HG02885 (cell line): ENCODE results near the gene EMX2.

ENCODE experiments used
- ATAC-seq: cut with Tn5 transposase; IDR thresholded peaks from one replicate; pipeline ENCODE4 v1.9.1; 2021; ENCODE audit warnings: mild to moderate bottlenecking; ENCODE audit not compliant: unreplicated experiment, poor library complexity

Gene EMX2

DNA sequence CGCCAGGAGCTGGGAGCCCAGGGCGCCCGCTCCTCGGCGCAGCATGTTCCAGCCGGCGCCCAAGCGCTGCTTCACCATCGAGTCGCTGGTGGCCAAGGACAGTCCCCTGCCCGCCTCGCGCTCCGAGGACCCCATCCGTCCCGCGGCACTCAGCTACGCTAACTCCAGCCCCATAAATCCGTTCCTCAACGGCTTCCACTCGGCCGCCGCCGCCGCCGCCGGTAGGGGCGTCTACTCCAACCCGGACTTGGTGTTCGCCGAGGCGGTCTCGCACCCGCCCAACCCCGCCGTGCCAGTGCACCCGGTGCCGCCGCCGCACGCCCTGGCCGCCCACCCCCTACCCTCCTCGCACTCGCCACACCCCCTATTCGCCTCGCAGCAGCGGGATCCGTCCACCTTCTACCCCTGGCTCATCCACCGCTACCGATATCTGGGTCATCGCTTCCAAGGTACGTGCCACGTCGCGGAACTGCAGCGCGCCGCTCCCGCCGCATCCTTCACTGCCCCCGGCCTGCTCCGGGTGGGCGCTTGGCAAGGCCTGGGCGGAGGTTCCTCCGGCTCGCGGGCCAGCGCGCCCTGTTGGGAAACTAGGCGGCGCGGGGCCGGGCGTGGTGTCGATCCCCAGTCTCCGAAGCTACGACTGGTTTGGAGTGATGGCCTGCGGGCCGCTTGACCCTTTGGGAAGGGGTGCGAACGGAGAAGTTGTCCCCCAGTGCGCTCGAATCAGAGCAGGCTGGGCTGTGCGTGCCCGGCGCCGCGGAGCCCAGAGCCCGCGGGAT is 868 bp downstream of the EMX2 start:
- ATAC-seq: no peak

DNA sequence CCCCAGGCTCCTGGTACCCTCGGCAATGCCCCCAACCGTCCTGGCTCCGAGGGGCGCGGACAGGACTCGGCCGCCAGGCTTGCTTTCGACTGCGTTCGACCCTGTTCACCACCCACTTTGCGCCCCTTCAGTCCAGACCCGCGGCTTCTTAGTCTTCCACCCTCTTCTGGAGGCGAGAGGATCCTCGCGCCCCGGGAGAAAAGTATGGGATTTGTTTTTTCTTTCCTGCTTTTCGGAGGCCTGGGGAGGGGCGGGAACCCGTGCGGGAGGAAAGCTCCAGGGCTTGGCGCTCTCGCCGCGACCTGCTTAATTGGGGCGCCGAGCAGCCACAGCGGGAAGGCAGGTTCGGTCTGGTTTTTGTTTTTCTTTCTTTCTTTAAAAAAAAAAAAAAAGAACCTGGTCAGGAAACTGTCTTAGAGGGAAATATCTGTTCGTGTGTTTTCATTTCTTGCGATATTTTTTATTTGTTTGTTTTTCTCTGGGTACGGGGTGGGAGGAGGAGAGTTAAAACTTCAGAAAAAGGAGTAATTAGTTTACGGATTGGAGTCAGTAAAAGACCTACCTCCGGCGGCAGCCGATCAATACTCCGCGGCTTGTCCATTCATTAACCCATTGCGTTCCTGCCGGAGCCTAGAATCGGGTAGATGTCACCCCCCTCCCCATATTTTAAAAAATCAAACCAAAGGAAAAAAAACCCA is 1.6 kb downstream of the EMX2 start:
- ATAC-seq: no peak

DNA sequence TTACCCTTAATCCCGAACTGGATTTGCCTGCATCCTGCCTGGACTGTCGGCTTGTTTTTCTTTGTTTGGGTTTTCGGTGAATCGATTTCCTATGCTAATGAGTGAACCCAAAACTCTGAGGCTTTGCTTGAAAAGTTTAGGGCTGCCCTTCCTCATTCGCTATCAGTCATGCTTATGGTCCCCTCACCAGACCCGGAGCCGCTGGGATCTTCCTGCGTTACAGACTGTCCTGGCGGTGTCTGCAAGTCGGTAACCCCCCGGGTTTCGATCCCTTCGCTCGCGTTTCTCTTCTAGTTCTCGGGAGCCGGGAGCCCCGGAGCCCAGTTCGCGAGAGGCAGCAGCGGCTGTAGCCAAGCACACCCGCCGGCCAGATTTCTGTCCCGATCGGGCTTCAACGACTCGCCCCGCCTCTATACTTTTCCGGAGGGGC is 2.2 kb downstream of the EMX2 start:
- no peak for ATAC-seq

DNA sequence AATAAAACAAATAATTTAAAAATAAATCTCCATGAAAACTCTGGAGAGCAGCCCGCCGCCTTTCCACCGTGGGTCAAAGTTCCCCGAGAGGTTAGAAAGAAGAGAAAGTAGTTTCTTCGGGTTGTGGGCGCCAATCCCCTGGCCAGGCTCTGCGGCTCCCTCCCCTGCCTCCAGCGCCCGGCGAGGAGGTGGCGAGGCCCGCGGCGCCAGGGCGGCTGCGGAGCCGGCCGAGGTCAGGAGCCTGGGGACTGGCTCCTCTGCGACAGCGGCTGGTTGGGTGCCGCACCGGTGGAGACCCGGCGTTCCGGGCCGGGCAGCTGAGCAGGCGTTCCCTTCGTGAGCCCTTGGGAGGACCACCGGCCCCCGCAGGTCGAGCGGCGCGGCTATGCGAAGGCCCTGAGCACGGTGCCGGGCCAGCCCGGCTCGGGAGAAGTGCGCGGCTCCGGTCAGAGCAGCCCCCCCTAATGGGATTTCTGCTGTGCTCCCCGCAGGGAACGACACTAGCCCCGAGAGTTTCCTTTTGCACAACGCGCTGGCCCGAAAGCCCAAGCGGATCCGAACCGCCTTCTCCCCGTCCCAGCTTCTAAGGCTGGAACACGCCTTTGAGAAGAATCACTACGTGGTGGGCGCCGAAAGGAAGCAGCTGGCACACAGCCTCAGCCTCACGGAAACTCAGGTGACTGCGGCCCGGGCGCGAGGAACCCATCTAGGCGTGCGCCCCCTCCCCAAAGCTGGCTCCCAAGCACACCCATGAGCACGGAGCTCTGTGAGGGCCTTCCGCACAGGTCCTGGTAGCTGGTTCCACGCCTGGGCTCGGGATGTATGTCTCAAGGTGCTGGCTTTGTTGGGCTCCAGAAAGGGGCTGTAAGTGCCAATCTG is 2.8 kb downstream of the EMX2 start:
- ATAC-seq: no peak

DNA sequence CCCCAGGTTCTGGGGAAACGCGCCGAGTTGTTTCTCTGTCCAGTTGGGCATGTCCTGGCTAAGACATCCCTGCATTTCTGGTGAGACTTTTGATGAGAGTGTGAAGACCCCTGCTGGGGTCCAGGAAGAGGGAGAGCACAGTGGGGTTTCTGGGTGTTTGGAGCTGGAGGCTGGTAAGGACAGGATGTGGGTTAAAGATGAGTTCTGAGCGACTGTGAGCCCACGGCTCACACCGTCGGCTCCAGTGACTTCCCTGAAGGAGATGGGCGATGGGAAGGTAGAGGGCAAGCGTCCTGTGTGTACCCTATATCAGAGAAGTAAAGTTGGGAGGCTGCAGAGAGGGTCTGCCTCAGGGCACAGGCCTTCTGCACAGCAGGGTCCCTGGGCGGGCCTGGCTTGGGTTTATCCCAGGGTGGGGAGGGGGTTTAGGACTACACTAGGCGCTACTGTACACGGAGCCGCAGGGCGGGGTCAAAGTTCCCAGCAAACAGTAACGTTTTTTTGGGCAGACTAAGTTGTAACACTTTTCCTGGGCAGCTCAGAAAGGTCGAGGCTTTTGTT is 3.6 kb downstream of the EMX2 start:
- no peak for ATAC-seq

DNA sequence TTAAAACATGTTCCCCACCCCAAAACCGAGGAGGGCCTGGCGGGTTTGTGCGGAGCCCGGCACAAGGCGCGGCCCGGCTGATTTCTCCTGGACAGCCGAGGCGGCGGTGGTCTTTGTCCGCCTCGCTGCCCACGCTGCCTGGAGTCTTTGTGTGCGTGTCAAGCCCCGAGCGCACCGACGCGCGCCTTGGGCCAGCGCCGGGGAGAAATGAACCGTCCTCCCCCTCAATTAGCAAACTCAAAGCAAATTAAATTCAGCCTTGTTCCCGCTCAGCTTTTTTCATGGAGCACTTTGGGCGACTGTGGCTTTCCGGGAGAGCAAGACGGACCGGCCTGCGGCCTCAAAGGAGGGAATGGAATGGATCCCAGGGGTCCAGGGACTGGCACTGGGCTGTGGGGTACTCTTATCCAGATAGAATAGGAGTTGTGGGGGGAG is 4.1 kb downstream of the EMX2 start:
- ATAC-seq: no peak

DNA sequence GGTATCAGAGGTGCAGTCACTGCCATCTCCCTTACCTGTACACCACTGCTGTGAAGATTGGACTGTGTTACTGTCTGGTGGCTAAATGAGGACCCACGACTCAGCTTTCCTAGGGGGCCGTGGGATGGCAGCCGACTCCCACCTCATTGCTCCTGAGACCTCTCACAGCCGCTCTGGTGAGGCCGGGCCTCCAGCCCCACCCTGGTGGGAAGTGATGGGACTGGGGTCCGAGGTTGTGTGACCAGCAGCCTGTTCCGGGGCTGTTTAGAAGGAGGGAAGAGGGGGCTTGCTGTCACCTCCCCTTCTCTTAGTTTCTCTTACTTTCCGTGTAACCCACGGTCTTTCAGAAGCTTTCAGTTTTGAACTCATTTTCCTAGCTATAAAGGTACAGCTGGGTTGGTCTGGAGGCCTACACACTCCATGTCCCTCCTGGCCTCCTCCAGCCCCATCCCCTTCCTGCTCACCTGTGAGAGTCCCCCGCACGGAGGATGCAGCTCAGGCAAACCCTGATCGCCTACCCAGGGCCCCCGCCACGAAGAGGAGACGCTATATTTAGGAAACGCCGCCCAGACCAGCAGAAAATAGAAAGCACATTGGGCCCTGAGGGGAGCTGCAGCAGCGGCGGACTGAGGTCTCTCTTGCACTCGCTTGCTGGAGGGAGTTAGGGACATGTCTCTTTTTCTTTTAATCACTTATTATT is 4.6 kb downstream of the EMX2 start:
- ATAC-seq: peak; percentile 40

DNA sequence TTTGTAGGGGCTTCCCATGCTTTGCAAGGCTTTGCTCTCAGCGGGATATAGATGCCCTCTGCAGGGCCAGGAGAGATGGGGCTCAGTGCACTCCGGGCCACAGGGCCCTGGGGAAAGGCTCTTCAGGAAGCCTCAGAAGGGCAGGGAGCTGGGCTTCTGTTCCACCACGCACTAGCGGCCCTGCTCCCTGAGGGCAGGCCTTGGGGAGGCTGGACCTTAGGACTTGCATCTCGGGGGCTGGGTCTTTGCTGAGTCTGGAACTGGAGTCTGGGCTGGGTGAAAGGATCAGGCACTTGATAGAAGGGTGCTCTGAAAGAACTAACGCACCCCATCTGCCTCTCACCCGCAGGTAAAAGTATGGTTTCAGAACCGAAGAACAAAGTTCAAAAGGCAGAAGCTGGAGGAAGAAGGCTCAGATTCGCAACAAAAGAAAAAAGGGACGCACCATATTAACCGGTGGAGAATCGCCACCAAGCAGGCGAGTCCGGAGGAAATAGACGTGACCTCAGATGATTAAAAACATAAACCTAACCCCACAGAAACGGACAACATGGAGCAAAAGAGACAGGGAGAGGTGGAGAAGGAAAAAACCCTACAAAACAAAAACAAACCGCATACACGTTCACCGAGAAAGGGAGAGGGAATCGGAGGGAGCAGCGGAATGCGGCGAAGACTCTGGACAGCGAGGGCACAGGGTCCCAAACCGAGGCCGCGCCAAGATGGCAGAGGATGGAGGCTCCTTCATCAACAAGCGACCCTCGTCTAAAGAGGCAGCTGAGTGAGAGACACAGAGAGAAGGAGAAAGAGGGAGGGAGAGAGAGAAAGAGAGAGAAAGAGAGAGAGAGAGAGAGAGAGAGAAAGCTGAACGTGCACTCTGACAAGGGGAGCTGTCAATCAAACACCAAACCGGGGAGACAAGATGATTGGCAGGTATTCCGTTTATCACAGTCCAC is 5.4 kb downstream of the EMX2 start:
- peak; percentile 22 for ATAC-seq

DNA sequence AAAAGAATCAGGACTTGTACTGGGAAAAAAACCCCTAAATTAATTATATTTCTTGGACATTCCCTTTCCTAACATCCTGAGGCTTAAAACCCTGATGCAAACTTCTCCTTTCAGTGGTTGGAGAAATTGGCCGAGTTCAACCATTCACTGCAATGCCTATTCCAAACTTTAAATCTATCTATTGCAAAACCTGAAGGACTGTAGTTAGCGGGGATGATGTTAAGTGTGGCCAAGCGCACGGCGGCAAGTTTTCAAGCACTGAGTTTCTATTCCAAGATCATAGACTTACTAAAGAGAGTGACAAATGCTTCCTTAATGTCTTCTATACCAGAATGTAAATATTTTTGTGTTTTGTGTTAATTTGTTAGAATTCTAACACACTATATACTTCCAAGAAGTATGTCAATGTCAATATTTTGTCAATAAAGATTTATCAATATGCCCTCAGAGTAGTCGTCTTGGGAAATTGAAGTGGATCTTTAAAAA is 6.6 kb downstream of the EMX2 start:
- ATAC-seq: no peak

DNA sequence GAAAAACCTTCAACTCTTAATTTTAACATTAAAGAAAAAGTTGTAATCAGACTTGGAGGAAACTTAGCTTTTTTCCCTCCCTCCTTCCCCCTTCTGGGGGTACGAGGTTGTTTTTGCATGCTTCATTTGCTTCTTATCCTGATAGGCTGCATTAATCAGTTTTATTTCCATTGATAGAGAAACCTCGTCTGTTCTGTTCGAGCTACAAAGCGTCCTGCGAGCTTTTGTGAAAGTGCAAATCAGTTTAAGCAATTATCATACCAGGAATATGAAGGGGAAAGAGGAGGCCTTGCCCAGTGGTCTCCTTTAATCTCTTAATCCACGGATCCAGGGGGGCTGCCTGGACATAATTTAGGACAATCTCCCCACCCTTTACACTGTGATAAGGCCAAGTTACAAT is 7.5 kb downstream of the EMX2 start:
- ATAC-seq: no peak

DNA sequence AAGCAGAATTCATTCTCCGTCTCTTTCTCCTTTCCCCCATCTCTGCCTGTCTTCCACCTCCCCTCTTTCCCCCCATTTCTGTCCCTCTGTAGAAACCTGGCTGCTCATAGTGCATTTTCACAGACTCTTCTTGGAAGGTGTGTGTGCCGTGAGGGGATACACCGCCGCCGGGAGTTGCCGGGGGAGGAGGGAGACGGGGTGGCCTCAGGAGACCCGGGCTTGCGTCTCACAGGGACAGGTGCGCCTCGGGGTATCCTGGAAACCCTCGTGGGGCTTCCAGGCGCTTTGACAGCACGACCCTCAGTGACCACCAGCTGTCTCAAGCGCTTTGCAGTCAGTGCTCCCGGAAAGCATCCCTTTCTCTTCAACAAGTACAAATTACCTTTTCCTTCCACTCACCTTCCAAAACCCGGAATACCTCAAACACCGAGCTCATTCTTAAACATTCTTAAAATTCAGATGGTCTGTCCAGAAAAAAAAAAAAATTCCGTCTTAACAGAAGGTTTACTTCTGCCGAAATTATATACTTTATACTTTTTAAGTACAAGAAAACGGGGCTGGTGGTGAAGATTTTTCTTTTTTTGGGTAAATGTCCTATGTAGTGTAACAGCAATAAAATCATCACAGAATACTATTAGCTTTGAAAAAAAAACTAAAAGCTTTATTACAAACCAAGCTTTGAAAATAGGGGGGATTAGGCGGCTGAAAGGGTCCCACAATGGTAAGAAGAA is 8.2 kb downstream of the EMX2 start:
- ATAC-seq: no peak

DNA sequence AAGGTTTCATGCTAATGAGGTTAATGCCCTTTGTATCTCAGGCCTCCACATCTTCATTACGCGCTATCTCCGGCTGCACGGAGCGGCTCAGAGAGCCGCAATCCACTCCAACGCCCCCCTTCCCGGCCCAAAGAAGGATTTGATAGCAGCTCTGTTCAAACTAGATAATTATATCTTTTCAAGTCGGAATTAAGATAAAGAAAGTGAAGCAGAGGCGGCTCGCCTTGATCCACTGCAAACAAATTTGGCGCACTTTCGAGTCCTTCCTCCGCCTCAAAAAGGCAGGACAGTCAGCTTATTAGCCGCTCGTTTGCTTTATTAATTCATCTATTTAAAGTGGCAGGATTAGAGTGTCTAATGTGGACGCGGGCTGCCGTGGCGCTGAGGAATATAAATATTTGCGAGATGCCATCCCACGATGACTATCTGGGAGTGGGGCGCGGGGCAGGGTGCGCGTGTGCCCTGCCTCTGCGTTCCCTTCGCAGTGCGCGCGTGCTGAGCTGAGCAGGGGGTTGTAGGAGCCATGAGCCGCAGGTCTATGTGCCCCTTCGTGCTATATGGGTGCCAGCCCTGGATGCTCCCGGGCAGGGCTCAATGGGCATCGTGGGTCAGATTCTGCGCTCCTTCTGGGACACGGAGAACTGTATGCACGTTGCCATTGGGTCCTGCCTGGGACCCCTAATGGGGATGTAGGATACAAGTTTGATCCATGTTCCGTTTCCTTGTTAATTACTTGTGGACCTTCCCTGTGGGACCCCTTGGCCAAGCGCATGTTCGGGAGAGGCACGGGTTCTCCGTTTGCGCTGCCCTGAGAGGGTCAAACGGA is 9.0 kb downstream of the EMX2 start:
- no peak for ATAC-seq

DNA sequence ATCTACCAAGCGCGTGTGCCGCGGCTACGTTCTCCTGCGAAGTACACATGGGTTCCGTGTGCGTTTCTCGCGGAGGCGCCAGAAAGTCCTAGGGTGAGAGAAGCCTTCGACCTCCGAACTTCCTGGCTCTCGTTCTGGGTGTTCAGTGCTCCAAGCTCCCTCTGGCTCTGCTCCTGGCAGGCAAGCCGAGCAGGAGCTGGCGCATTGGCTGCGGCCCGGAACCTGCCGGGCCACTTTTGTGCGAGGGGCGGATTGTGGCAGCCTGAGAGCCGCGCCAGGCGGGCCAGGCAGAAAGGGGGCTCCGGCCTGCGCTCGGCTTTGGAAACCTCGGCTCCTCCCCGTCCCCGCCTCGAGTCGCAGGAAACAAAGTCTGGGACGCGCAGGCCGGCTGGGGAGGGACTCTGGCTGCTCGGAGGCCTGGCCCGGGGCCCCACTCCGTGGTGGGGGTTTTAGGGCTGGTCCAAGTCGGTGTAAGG is 9.6 kb downstream of the EMX2 start:
- ATAC-seq: no peak

DNA sequence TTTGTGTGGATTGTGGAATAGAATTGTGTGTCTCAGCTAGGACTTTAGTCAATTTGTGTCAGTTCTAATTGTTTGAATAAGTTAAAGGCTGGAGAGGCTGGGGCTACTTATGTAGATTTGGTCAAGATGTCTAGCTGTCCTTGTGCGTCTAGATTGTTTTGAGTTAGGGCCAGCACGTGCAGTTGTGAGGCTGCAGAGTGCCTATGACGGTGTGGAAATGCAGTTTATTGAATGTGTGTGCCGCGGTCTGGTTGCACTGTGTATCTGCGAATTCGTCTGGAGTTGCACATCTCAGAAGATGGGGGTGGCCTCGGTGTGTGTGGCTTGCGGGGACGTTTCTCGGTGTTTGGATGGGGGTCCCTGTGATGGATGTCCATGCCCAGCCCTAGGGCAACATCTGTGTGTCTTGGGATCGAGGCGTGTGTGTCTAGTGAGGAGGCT is 10.2 kb downstream of the EMX2 start:
- ATAC-seq: no peak

DNA sequence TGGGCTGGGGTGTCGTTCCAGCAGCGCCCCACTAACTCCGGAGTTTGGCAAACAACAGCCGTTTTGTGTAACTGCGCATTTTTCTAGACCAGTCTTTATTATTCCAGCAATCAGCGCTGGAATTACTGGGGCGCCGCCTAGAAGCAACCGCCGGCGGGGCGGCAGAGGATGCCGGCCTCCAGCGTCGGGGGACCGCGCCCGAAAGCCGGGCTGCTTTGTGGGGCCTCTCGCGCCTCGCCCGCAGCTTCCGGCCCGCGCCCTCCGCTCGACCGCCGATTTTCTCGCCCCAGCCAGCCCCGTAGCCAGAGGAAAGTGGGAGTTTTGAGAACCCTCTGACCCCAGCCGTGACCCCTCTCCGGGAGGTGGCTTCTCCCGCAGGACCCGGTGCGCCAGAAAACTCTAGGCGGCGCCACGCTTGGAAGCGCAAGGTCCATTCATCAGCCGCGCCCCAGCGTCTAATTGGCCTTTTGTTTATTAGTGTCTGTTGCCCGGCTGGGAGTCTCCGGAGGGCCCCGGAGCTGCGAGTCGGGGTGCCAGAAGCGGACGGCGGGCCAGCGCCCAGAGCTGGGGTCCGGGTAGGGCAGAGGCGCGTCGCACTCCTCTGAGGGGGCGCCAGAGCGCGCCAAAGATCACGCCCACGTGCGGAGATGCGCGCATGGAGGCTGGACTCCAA is 10.7 kb downstream of the EMX2 start:
- no peak for ATAC-seq

DNA sequence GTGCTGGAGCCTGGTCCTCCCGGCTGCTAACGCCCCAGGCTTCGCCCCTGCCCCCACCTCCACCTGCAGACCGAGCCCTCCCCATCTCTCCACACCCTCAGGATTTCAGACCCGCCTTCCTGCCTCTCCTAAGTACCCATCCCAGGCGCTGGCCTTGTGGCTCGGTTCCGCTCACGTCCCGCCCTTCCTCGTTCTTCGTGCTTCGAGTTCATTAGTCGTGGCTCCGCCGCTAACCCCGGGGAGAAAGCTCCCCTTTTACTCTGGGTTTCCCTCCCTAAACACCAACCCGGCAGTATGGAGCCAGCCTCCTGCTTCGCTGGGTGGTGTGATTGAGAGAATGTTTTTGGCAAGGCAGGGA is 11.2 kb downstream of the EMX2 start:
- ATAC-seq: no peak
